HPDE6-E6E7 (cell line): ENCODE results near the gene CFAP77.

Source experiments
- DNase-seq: peaks from one replicate; pipeline ENCODE4 v3.0.0; 2011; ENCODE audit warnings: missing footprints; ENCODE audit errors: extremely low spot score

The CFAP77 gene

GRCh38 chr9:132451276-132451675 lies 41.3 kb downstream of the CFAP77 start:
- DNase-seq, result no peak

DNA sequence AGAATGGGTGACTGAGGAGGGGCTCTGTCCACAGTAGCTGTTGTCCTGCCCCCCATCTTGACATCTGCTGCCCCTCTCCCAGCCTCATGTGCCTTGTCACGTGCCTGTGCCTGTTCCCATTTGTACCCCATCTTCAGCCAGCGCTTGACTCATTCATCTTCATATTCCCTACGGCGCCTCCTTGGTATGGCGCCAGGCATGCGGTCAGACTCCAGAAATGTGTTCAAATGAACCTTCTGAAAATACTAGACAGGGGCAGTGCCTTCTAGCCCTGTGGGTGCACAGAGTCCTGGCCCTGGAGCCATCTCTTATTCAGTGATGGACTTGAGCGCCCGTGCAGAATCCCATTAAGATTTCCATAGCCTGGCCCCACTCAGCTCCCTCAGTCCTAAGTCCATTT lies 46.2 kb downstream of the CFAP77 start:
- DNase-seq, result no peak

DNA sequence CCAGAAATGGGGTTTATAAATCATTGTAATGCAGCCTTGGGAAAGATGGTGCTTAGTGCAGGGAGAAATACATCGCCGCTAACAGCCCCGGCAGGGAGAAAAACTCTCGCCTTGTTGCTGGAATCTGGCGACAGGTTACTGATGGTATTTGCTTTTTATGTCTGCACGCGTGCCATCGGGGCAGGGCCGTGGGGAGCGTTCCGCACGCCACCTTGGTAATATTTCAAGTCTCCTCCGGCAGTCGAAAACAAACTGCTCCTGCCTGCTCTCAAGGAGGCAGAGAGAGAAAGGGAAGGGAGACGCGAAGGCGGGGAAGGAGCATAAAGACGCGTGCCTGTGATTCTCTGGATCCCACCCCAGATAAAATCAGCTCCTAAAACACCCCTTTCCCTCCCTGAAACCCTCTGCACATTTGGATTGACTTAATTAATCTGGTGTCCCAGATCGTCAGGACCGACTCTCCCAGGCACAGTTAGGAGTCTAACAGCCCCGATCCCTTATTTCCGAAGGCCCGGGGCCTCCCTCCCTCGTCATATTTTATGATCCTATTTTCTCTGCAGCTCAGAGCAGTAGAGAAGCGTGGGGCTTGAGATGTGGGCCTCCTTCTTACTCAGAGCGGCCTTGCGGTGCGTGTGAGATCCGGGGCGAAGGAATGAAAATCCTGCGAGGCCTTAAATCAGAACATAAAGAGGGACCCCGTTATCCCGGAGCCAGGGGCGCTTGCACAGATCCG lies 47.7 kb downstream of the CFAP77 start:
- DNase-seq, result no peak

- no peak for DNase-seq
These were observed 48.4 kb downstream of the CFAP77 start for GRCh38 chr9:132458432-132458831.

DNA sequence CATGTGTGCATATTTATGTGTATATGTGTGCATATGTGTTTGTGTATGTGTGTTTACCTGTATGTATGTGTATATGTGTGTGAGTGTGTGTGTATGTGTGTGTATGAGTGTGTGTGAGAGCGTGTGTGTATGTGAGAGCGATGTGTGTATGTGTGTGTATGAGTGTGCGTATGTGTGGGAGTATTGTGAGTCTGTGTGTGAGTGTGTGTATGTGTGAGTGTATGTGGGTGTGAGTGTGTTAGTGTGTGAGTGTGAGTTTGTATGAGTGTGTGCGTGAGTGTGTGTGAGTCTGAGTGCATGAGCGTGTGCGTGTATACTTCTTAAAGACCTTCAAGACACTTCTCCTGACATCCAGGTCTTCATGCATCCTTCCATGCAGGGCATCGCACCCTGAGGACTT lies 49.6 kb downstream of the CFAP77 start:
- DNase-seq, result no peak

DNA sequence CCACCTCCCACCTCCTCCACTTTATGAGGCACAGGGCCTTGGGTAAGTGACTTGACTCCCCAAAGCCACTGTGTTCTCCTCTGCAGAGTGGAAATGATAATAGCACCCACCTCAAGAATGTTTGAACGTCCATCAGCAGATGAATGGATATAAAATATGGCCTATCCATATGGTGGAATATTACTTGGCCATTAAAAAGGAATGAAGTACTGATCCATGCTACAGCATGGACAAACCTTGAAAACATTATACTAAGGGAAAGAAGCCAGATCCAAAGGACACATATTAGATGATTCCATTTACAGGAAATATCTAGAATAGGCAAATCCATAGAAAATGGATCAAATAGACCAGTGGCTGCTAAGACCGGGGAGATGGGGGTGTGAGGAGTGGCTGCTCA lies 50.2 kb downstream of the CFAP77 start:
- DNase-seq, result no peak

DNA sequence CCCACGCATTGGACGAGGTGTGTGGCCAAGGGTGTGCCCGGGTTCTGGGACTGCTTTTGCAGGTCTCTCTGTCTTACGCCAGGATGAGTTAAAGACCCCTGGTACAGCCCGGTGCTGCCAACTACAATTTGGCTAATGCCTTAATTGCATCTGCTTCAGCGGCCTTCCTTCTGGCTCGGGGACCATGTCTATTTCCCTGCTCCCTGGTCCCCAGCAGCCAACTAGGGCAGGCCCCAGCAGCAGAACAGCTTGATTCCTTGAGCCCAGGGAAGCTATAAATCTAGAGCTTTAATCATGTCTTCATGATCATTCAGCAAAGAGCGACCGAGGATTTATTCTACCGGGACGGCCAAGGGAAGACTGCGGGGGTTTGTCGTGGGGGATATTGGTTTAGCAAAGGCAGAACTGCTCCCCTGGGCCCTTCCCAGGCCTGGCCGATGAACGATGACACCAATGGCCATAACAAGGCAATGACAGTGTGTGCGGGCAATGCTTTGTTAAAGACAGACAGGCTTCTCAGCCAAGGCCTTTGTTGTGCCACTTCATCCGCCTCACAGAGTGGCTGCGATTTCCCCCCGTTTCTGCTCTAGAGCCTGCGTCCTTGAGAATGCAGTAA lies 51.4 kb downstream of the CFAP77 start:
- DNase-seq, result no peak

- DNase-seq, result no peak
These were observed 52.0 kb downstream of the CFAP77 start for GRCh38 chr9:132461971-132462370.

DNA sequence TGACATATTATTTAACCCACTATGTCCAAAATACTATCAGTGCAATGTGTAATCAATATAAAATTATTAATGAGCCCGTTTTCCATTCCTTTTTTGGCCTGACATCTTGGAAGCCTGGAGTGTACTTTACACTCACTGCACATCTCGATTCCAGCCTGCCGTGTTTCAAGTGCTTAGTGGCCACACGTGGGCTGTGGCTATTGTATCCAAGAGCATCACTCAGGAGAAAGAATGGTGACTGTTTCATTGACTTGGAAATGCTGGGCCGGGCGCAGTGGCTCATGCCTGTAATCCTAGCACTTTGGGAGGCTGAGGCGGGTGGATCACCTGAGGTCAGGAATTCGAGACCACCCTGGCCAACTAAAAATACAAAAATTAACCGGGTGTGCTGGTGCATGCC lies 54.5 kb downstream of the CFAP77 start:
- DNase-seq, result no peak

DNA sequence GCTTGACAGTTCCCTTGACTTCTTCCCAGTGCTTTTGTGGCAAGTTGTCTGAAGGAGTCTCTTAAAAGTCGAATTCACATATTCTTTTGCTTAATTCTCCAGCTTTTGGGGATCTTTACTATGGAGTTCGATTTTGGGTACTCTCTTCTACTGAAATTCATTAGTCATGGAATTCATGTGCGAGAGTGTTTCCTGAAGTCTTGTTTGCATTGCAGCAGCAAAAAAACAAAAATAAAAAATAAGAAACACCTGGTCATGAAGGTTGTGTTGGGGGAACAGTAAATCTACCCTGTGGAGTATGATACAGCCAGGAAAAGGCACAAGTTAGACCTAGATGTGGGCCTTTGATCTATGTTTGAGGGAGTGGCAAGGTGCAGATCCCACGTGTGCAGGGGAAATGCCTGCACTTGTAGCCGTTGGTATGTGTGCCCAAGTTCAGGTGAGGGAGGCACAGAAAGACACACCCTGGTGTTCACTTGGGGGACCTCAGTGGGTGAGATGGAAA lies 55.2 kb downstream of the CFAP77 start:
- DNase-seq, result no peak

DNA sequence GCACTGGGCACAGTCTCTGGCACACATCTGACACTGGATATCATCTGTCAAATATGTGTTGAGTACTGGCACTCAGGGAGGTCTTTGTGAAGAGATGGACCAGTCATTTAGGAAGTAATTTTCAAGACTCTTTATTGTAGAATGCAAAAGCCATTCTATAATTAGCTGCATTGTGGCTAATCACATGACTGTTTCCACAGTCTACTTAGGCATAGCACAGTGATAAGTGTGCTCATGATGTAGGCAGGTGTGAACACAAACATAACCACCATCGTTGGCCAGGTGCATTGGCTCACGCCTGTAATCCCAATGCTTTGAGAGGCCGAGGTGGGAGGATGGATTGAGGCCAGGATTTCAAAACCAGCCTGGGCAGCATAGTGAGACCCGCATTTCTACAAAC lies 62.2 kb downstream of the CFAP77 start:
- DNase-seq, result no peak

GRCh38 chr9:132472599-132472998 lies 62.6 kb downstream of the CFAP77 start:
- no peak for DNase-seq

- no peak for DNase-seq
These were observed 64.2 kb downstream of the CFAP77 start for GRCh38 chr9:132474253-132474652.

GRCh38 chr9:132478353-132479050 lies 68.5 kb downstream of the CFAP77 start:
- DNase-seq, result no peak

- DNase-seq, result no peak
These were observed 69.7 kb downstream of the CFAP77 start for GRCh38 chr9:132479733-132480132.

DNA sequence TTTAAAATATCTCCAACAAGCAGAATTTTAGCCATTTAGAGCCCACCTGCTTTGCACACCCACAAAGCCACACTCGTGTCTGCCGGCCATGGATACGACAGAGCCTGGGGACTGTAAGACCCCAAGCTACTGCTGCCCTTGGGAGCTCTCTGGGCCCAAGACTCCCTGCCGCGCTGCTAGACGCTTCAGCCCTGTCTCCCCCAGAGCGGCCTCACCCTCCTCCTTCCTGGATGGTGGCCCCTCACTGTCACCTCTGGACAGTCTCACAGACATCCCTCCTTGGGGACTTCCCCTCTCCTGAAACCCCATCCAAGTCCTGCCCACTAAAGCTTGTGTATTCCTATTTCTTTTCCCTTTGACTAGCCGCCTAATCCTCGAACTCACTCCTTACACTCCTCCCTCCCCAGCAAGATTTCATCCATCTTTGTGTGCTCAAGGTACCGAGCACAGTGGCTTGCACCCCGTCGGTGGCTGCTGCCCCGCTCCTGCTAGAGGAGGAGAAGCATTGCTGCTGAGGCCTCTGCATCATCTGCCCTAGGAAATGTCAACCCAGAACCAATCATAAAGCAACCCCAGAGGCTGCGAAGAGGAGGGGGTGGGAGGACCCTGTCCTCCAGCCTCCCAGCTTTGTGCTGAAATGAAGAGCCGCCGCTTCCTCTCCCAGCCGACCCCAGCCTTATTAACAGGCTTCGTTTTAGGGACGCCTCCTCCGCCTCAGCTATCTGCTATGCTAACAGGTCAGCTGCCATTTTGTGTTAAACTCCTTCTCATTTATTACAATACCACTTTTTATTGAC lies 71.2 kb downstream of the CFAP77 start:
- no peak for DNase-seq

- DNase-seq, result no peak
These were observed 72.3 kb downstream of the CFAP77 start for GRCh38 chr9:132482196-132482813.

GRCh38 chr9:132485393-132485792 lies 75.4 kb downstream of the CFAP77 start:
- DNase-seq, result no peak

DNA sequence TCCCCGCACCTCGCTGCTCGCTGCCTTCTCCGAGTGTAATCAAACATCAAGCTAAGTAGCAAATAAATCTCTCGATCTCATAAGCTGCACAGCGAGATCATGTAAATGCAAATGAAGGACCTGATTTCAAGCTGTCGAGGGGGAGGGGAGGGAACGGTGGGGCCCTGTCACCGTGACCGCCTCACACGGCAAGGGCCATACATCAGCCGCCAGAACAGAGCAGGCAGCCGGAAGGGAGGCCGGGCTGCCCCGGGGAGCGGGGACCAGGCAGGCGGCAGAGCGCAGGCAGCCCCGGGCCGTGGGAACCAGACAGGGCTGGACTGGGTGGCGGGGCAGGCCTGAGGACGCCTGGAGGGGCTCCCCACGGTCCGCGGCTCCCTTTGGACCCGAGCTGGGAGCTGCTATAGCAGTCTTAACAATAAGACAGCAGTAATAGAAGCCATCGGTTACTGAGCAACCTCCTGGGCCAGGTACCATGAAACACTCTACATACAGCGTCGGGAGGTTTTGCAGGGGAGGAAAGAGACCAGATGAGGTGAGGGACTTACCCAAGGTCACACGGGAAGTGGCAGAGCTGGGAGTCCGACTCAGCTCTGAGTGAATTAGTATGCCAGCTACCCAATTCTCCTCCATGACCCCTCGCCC lies 76.8 kb downstream of the CFAP77 start:
- DNase-seq, result no peak

DNA sequence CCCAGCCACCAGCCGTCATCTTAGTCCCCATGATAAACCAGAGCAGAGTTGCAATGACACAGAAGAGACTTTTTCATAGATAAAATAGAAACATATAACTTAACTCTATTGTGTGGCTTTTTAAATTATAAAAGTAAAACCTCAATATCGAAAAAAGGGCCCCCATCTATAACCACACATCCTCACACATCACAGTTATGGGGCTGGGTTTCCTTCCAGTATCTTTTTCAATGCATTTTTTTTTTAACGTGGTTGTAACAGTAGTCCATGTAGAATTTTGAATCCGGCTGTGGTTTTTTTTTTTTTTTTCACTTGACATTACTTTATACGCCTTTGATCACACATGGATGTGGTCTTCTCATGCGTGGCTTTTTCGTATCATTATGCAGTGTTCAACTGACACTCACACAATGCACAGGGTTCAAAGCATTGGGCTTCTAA lies 77.4 kb downstream of the CFAP77 start:
- DNase-seq, result no peak

- DNase-seq, result no peak
These were observed 78.0 kb downstream of the CFAP77 start for GRCh38 chr9:132487980-132488535.
